Glutamatergic neuron (in vitro differentiated cells): ENCODE results near the gene ZNF581. TPM values are rescaled to one million over a fixed set of nuclear protein-coding genes. Genes with fewer than 3 reads are reported as not detected.
A peak's percentile ranks its signal among the peaks of the same experiment; 100 is the strongest.

ENCODE experiments used
- DNase-seq: peaks from one replicate; pipeline ENCODE4 v3.0.0; 2022
- H3K27ac Mint-ChIP-seq: one replicate; pipeline ENCODE4 v1.8.0; 2020; ENCODE audit warnings: mild to moderate bottlenecking, mixed read lengths, inconsistent platforms; ENCODE audit not compliant: unreplicated experiment
- H3K27me3 Mint-ChIP-seq: one replicate; pipeline ENCODE4 v1.8.0; 2020; ENCODE audit warnings: mild to moderate bottlenecking, moderate library complexity, mixed read lengths, inconsistent platforms; ENCODE audit not compliant: unreplicated experiment
- H3K36me3 Mint-ChIP-seq: one replicate; pipeline ENCODE4 v1.8.0; 2020; ENCODE audit warnings: mild to moderate bottlenecking, mixed read lengths, inconsistent platforms; ENCODE audit not compliant: unreplicated experiment
- H3K4me1 Mint-ChIP-seq: one replicate; pipeline ENCODE4 v1.8.0; 2020; ENCODE audit warnings: mild to moderate bottlenecking, low read depth, mixed read lengths, inconsistent platforms; ENCODE audit not compliant: unreplicated experiment
- H3K4me3 Mint-ChIP-seq: one replicate; pipeline ENCODE4 v1.8.0; 2020; ENCODE audit warnings: mild to moderate bottlenecking, mixed read lengths, inconsistent platforms; ENCODE audit not compliant: unreplicated experiment
- H3K9me3 Mint-ChIP-seq: one replicate; pipeline ENCODE4 v1.8.0; 2020; ENCODE audit warnings: mild to moderate bottlenecking, moderate library complexity, mixed read lengths, inconsistent platforms; ENCODE audit not compliant: unreplicated experiment
- total RNA-seq: library from RNA; stranded (reverse); fragmentation: NEBNext Ultra II Directional; extraction: Animal tissue kit (Norgen Biotek cat#: 25700); gene quantifications from one replicate; pipeline ENCODE4 v1.2.1, GENCODE V29; 2021; ENCODE audit not compliant: unreplicated experiment
- TF ChIP-seq, protein P1 (sequence below): fragments of 200-600 bp; sonication (generic); IDR thresholded peaks from one replicate; pipeline ENCODE4 v1.5.0; 2021; ENCODE audit not compliant: partially characterized antibody, unreplicated experiment

ZNF581 gene
- total RNA-seq, 1 donor from 2014 or later = 31.0 TPM

DNA sequence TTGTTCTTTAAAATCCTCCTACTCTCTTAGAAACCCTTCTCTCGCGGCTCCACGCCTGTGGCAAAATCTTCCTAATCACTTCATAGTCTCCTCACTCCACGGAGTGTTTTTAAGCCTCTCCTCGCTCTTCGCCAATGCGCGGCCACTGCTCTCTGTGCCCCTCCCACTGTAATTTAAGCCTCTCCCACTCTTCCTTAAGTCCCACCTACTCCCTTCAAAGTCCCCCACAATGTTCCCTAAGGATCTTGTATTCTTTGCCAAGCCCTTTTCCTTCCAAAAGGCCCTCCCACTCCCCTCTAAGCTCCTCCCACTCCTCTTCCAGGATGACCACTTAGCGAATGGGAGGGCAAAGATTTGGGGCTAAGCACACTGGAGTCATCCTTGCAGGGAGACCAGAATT is 45.4 kb upstream of the ZNF581 start:
- H3K9me3 Mint-ChIP-seq = peaks cover 24% of the 10 kb centered on the region
- peak overlapping the region; percentile 55 for H3K4me3 Mint-ChIP-seq
- peak overlapping the region; percentile 48 for H3K27ac Mint-ChIP-seq
- H3K36me3 Mint-ChIP-seq = peaks cover 27% of the 10 kb centered on the region
- peaks cover 9% of the 10 kb centered on the region for H3K27me3 Mint-ChIP-seq
- H3K4me1 Mint-ChIP-seq = peaks cover 8% of the 10 kb centered on the region
- DNase-seq = no peak
- TF ChIP-seq, protein P1, sequence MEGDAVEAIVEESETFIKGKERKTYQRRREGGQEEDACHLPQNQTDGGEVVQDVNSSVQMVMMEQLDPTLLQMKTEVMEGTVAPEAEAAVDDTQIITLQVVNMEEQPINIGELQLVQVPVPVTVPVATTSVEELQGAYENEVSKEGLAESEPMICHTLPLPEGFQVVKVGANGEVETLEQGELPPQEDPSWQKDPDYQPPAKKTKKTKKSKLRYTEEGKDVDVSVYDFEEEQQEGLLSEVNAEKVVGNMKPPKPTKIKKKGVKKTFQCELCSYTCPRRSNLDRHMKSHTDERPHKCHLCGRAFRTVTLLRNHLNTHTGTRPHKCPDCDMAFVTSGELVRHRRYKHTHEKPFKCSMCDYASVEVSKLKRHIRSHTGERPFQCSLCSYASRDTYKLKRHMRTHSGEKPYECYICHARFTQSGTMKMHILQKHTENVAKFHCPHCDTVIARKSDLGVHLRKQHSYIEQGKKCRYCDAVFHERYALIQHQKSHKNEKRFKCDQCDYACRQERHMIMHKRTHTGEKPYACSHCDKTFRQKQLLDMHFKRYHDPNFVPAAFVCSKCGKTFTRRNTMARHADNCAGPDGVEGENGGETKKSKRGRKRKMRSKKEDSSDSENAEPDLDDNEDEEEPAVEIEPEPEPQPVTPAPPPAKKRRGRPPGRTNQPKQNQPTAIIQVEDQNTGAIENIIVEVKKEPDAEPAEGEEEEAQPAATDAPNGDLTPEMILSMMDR = no peak

DNA sequence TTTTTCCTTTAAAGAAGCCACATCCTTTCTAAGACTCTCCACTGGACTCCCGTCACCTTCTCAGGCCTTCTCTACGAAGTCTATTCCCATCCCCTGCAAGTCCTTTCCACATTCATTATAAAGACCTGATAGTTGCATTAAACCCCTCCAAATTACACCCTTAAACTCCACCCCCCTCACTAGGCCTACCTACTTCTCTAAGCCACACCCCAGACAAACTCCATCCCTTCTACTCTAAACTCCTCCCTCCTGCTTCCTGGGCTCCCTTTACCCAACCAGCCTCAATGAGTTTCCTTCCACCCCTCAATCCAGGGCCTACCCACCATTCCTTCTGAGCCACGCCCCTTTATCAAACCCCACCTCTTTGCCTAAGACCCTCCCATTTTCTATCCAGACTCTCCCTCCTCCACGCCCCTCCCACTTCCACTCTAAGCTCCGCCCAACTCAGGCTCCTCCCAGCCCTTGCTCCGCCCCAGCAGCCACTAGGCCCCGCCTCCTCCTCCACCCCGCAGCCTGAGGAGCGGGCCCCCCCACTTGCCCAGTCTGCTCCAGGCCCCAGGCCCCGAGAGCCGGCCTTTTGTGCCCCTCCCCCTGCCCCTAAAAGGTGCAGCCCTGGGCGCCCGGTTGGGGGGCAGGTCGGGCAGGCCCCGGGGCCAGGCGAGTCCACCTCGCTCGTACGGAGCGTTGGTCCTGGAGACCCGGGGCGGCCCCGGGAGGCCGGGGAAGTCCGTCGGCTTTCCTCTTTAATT is 44.6 kb upstream of the ZNF581 start:
- peak overlapping the region; percentile 100 for H3K27ac Mint-ChIP-seq
- peaks cover 8% of the 10 kb centered on the region for H3K4me1 Mint-ChIP-seq
- H3K36me3 Mint-ChIP-seq = peaks cover 27% of the 10 kb centered on the region
- H3K4me3 Mint-ChIP-seq = peak overlapping the region; percentile 95
- peak; percentile 97 for DNase-seq
- H3K27me3 Mint-ChIP-seq = peaks cover 13% of the 10 kb centered on the region
- TF ChIP-seq, protein P1 = no peak
- peaks cover 22% of the 10 kb centered on the region for H3K9me3 Mint-ChIP-seq

DNA sequence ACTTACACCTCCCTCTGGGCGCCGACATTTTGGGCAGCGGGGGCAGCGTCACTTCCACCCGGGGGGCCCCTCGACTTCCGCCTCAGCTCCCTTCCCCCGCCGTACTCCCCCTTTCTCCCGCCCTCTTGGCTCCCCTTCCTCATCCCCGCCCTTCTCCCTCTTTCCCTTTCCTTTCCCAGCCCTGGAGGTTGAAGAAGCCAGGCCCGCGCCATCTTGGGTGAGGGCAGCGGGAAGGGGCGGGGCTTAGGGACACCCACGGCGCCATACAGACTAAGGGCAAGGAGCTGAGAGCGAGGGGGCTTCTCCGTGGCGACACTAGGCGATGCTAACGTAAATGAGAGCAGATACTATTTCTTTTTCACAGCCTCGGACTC is 44.0 kb upstream of the ZNF581 start, which contains the start of gene FIZ1:
Gene FIZ1, minus strand, starts transcription at position 50 of the 374 bp plus-strand sequence. CDS start 1,652 bp downstream, outside the sequence.
- H3K27ac Mint-ChIP-seq = peak within 1 kb of the TSS; percentile 100

DNA sequence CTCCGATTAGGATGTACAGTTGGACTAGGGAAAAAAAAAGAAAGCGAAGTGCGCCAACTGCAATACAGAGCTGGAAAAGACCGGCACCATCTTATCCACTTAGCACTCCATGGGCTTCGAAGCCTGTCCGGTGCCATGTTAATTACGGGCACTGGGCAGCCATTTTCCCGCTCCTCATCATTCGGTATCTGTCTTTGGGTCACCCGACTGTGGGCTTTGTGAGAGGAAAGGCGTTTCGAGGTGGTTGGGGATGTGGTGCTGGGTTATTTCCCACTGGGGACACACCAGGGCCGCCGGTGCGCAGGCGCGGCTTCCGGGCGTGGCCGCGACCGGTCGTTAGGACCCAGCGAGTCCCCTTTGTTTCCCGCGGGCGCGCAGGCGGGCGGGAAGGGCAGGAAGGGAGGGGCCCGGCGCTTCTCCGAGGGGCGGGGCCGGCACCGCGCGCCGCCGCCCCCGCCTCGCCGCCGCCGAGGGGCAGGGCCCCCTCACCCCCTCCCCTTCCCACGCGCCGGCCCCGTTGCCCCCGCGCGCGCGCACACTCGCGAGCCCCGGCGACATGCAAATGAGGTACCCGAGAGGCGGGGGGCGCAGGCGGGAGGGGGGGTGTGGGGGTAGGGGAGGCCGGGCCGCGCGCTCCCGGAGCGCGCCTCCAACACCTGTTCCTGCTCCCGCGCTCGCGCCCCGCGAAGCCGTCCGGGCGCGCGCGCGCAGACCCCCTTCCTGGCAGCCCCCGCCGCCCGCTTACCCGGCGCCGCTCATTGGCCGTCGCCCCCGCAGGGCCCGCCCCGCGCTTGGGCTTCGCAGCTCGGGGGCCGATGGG is 43.4 kb upstream of the ZNF581 start, which contains the start of gene ZNF524:
Gene ZNF524, plus strand, starts transcription at position 447 of the 820 bp plus-strand sequence. CDS start 1,825 bp downstream, outside the sequence.
- TF ChIP-seq, protein P1 = no peak
- DNase-seq = peak; percentile 89
- Mint-ChIP-seq H3K4me3 (peak within 1 kb of the TSS; percentile 95), H3K9me3 (peaks cover 23% of the 10 kb centered on the region), H3K27ac (peak within 1 kb of the TSS; percentile 100), H3K27me3 (peaks cover 13% of the 10 kb centered on the region), H3K36me3 (peaks cover 23% of the 10 kb centered on the region), H3K4me1 (peaks cover 8% of the 10 kb centered on the region)

More for the DNA sequence above, 44.0 kb upstream of the ZNF581 start, which contains the start of gene FIZ1:
- Mint-ChIP-seq H3K4me3 (peak within 1 kb of the TSS; percentile 95), H3K27me3 (peaks cover 13% of the 10 kb centered on the region), H3K9me3 (peaks cover 22% of the 10 kb centered on the region), H3K4me1 (peaks cover 8% of the 10 kb centered on the region), H3K36me3 (peaks cover 27% of the 10 kb centered on the region)
- DNase-seq = peak; percentile 97
- TF ChIP-seq, protein P1 = no peak
